B cell (primary cell): Measurements from ENCODE around the gene NFATC1.

Experiments used
- CTCF ChIP-seq: fragments of 200-600 bp; IDR thresholded peaks from one replicate; pipeline ENCODE4 v1.8.0; 2022; ENCODE audit warnings: antibody characterized with exemption, mild to moderate bottlenecking
- EZH2 ChIP-seq: IDR thresholded peaks from 2 replicates; pipeline ENCODE4 v1.6.1; 2012; ENCODE audit warnings: borderline replicate concordance, low read depth, mild to moderate bottlenecking, moderate library complexity, low read length; ENCODE audit not compliant: insufficient read depth, poor library complexity, severe bottlenecking

GRCh38 chr18:79379931-79380815, 15.6 kb upstream of the NFATC1 start:
- no peak for TF ChIP-seq CTCF
- TF ChIP-seq EZH2: no peak
